Skeletal muscle satellite cell (primary cell): ENCODE data around the gene FER.
"Not testable (repeated sequence)": the region's sequence is repeated elsewhere in the genome, so short reads cannot be mapped to it uniquely, and the experiment has no call there.

Experiments used
- H3K27me3 ChIP-seq: 2 replicates; pipeline ENCODE4 v1.7.0; 2013; ENCODE audit warnings: low read length; ENCODE audit not compliant: control insufficient read depth, insufficient read depth
- H3K36me3 ChIP-seq: 2 replicates; pipeline ENCODE4 v1.7.0; 2013; ENCODE audit warnings: mild to moderate bottlenecking, control low read depth, low read length; ENCODE audit not compliant: insufficient read depth
- H3K4me1 ChIP-seq: 2 replicates; pipeline ENCODE4 v1.7.0; 2013; ENCODE audit warnings: low read length; ENCODE audit not compliant: control insufficient read depth, insufficient read depth
- H3K4me2 ChIP-seq: 2 replicates; pipeline ENCODE4 v1.7.0; 2013; ENCODE audit warnings: mild to moderate bottlenecking, low read length
- H3K4me3 ChIP-seq: 2 replicates; pipeline ENCODE4 v1.7.0; 2013; ENCODE audit warnings: low read length
- H3K9ac ChIP-seq: 2 replicates; pipeline ENCODE4 v1.7.0; 2013; ENCODE audit warnings: mild to moderate bottlenecking, low read depth, low read length, moderate library complexity
- H3K9me3 ChIP-seq: replicated peaks from 2 replicates; pipeline ENCODE4 v1.7.0; 2013; ENCODE audit warnings: mild to moderate bottlenecking, control low read depth, low read length

FER gene

GRCh38 chr5:108898707-108899106 lies 151.0 kb downstream of the FER start:
- Histone ChIP-seq H3K4me1 (peaks cover 29% of the 10 kb centered on the region), H3K9me3 (no peaks in the 10 kb centered on the region), H3K9ac (no peak overlapping the region), H3K36me3 (peaks cover 4% of the 10 kb centered on the region), H3K27me3 (no peaks in the 10 kb centered on the region), H3K4me2 (no peak overlapping the region), H3K4me3 (no peak overlapping the region)

GRCh38 chr5:108899244-108899643 lies 151.5 kb downstream of the FER start:
- H3K27me3 ChIP-seq, H3K4me3 ChIP-seq, H3K9ac ChIP-seq, H3K4me2 ChIP-seq, H3K9me3 ChIP-seq, H3K36me3 ChIP-seq: not testable (repeated sequence)
- H3K4me1 ChIP-seq: peaks cover 29% of the 10 kb centered on the region

DNA sequence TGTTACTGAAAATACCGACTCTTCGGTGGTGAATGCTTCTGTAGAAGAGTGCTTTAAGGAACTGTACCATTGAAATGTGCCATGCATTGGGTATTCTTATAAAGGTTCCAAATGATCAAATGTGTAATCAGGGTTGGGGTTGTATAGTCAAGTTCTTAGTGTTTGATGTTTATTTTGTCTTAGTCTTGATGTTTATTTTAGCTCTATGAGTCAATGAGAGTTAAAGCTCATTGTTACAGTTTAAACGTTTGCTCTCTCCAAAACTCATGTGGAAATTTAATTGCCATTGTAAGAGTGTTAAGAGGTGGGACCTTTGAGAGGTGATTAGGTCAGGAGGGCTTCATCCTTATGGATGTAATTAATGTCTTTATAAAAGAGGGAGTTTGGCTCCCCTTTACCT lies 153.0 kb downstream of the FER start:
- Histone ChIP-seq H3K9ac (no peak overlapping the region), H3K4me3 (peak overlapping the region; percentile 39), H3K27me3 (no peaks in the 10 kb centered on the region), H3K9me3 (no peaks in the 10 kb centered on the region), H3K36me3 (peaks cover 4% of the 10 kb centered on the region), H3K4me1 (peaks cover 29% of the 10 kb centered on the region), H3K4me2 (peak overlapping the region; percentile 54)

- Histone ChIP-seq H3K4me2 (no peak overlapping the region), H3K9ac (no peak overlapping the region), H3K27me3 (no peaks in the 10 kb centered on the region), H3K4me3 (no peak overlapping the region), H3K36me3 (no peaks in the 10 kb centered on the region), H3K4me1 (peaks cover 17% of the 10 kb centered on the region), H3K9me3 (no peaks in the 10 kb centered on the region)
Measured at GRCh38 chr5:108905805-108906204, 158.1 kb downstream of the FER start.

DNA sequence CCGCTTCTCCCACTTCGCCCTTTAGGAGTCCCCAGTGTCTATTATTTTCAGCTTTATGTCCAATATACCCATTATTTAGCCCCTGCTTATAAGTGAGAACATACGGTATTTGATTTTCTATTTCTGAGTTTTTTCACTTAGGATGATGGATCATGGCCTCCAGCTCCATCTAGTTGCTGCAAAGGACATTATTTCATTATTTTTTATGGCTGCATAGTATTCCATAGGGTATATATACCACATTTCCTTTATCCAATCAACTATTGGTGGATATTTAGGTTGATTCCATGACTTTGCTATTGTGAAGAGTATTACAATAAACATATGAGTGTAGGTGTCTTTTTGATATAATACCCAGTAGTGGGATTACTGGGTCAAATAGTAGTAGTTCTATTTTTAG lies 162.9 kb downstream of the FER start:
- Histone ChIP-seq H3K4me3 (no peak overlapping the region), H3K9me3 (no peaks in the 10 kb centered on the region), H3K4me2 (no peak overlapping the region), H3K27me3 (no peaks in the 10 kb centered on the region), H3K9ac (no peak overlapping the region), H3K36me3 (no peaks in the 10 kb centered on the region), H3K4me1 (no peaks in the 10 kb centered on the region)

DNA sequence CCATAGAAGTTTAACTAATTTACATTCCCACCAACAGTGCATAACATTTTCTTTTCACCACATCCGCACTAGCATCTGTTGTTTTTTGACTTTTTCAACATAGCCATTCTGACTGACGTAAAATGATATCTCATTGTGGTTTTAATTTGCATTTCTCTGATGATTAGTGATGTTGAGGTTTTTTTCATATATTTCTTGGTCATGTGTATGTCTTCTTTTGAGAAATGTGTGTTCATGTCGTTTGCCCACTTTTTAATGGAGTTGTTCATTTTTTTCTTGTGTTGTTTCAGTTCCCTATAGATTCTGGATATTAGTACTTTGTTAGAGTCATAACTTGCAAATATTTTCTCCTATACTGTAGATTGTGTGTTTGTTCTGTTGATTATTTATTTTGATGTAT lies 163.4 kb downstream of the FER start:
- H3K9me3 ChIP-seq: no peaks in the 10 kb centered on the region
- no peaks in the 10 kb centered on the region for H3K27me3 ChIP-seq
- no peak overlapping the region for H3K4me2 ChIP-seq
- no peaks in the 10 kb centered on the region for H3K4me1 ChIP-seq
- no peak overlapping the region for H3K9ac ChIP-seq
- no peaks in the 10 kb centered on the region for H3K36me3 ChIP-seq
- no peak overlapping the region for H3K4me3 ChIP-seq

DNA sequence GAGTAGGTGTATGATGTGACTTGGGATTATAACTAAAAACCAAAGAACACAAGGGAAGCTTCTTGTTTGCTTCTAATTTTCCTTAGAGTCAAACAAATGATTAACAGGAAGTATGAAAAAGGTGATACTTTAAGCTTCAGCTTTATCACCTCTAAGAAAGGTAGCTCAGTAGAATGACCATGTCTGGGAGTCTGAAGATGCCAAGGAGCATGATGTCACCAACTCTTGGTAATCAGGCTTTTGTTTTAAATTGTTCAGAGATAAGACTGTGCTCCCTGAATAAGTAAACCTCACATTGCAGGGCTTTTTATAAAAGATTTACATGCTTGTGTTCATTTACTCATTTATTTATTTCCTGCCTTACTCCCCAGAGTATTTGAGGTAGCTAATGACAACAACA lies 169.9 kb downstream of the FER start:
- H3K9me3 ChIP-seq: no peaks in the 10 kb centered on the region
- H3K4me3 ChIP-seq: no peak overlapping the region
- H3K27me3 ChIP-seq: no peaks in the 10 kb centered on the region
- H3K36me3 ChIP-seq: no peaks in the 10 kb centered on the region
- no peak overlapping the region for H3K9ac ChIP-seq
- no peak overlapping the region for H3K4me2 ChIP-seq
- H3K4me1 ChIP-seq: no peaks in the 10 kb centered on the region

DNA sequence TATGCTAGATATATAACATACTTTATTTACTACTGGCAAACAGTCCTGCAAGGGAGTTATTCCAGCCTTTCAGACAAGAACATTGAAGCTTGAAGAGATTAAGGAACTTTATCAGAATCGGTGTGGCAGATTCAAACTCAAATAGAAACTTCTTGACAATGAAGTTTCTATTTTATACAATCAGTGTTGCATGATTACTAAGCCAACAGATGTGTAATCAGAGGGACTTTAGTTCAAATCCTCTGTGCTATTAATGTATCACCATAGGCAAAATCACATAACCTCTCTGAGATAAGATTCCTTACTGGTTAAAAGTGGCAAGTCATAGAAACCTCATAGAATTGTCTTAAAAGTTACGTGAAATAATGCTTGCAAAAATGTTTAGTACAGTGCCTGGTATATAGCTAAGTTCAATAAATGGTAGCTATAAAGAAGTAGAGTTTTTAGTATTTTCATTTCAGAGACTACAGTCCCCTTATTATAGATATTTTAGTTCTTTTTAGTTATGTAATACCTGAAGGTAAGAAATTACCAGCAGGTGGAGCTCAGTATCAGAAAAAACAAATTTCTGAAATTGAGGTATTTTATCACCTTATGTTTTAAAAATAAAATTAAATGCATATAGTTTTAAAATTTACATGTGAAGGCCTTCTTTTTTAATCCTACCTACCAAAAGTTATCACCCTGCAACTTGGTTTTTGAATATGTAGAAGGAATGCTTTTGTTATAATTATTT lies 172.1 kb downstream of the FER start:
- no peak overlapping the region for H3K9ac ChIP-seq
- no peak overlapping the region for H3K4me2 ChIP-seq
- H3K4me1 ChIP-seq: no peaks in the 10 kb centered on the region
- H3K4me3 ChIP-seq: no peak overlapping the region
- H3K9me3 ChIP-seq: no peaks in the 10 kb centered on the region
- no peaks in the 10 kb centered on the region for H3K36me3 ChIP-seq
- H3K27me3 ChIP-seq: no peaks in the 10 kb centered on the region

- Histone ChIP-seq H3K36me3 (no peaks in the 10 kb centered on the region), H3K4me3 (no peak overlapping the region), H3K4me1 (no peaks in the 10 kb centered on the region), H3K9ac (no peak overlapping the region), H3K27me3 (no peaks in the 10 kb centered on the region), H3K4me2 (no peak overlapping the region), H3K9me3 (no peaks in the 10 kb centered on the region)
Measured at GRCh38 chr5:108924457-108924961, 176.8 kb downstream of the FER start.

DNA sequence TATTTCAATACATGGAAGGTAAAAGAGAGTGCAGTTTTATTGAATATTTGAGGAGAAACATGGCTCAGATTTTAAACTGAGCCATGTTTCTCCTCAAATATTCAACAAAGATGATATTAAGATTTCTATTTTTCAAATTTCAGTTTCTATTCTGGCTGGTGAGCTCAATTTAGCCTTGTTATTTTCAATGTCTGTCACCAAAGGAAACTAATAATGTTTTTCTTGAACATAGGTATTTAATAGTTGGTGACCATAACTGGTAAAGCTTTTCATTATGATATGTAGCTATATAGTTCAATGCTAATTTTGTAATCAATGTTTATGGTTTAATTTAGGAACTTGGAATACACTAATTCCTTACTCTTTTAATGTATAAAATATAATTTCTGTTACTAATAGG lies 177.4 kb downstream of the FER start:
- H3K27me3 ChIP-seq: no peaks in the 10 kb centered on the region
- no peak overlapping the region for H3K4me3 ChIP-seq
- H3K9me3 ChIP-seq: no peaks in the 10 kb centered on the region
- H3K36me3 ChIP-seq: no peaks in the 10 kb centered on the region
- no peaks in the 10 kb centered on the region for H3K4me1 ChIP-seq
- no peak overlapping the region for H3K9ac ChIP-seq
- H3K4me2 ChIP-seq: no peak overlapping the region

DNA sequence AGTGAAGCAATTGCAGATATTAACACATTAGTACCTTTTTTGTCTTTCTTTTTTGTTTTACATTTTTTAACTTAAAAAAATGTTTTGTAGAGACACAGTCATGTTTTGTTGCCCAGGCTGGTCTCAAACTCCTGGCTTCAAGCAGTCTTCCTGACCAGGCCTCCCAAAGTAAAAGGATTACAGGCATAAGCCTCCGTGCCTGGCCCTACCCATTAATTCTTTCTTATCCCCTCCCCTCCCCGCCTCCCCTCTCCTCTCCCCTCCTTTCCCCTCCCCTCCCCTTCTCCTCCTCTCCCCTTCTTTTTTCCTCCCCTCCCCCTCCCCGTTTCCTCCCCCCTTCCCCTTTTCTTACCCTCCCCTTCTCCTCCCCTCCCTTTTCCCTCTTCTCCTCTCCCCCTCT lies 182.4 kb downstream of the FER start:
- Histone ChIP-seq H3K4me2 (no peak overlapping the region), H3K4me3 (no peak overlapping the region), H3K9ac (no peak overlapping the region), H3K36me3 (no peaks in the 10 kb centered on the region), H3K4me1 (no peaks in the 10 kb centered on the region), H3K9me3 (no peaks in the 10 kb centered on the region), H3K27me3 (no peaks in the 10 kb centered on the region)

DNA sequence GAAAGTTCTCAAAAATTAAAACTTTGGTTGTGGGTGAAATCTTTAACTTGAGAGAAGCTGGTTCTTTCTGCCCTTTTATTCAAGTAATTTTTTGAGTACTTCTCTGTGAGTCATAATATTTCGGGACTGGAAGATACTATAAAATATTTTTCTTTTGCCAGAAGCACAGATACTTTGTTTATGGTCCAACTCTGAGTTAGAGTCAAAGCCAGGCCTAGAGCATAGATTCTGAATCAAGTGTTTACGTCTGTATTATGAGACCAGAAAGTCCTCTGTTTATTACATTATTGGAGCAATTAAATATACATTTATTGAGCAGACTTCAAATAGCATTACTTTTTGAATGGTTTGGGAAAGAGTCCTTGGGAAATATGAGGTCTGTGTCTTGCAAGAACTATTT lies 187.9 kb downstream of the FER start:
- no peak overlapping the region for H3K4me2 ChIP-seq
- H3K9me3 ChIP-seq: no peaks in the 10 kb centered on the region
- H3K9ac ChIP-seq: no peak overlapping the region
- H3K4me3 ChIP-seq: no peak overlapping the region
- H3K36me3 ChIP-seq: no peaks in the 10 kb centered on the region
- no peaks in the 10 kb centered on the region for H3K4me1 ChIP-seq
- no peaks in the 10 kb centered on the region for H3K27me3 ChIP-seq
